Measurements from ENCODE around the gene BMPR1A.

- TF ChIP-seq CTCF (IDR thresholded peaks at IDR 0.05; ENCODE audit: low read depth, low read length): no peak
- TF ChIP-seq EZH2phosphoT487 (IDR thresholded peaks at IDR 0.05; ENCODE audit: low read depth): no peak
These were observed 42.9 kb downstream of the BMPR1A start for GRCh38 chr10:86799188-86799845.

All from OCI-LY3 (cell line).